Cerebellar nuclear complex (tissue), 1 donor: ENCODE data around the gene BANP.
"Not testable (repeated sequence)": the region's sequence is repeated elsewhere in the genome, so short reads cannot be mapped to it uniquely, and the experiment has no call there.

ENCODE experiments used
- DNase-seq, 2 experiments: peaks; one replicate each; lab custom pipeline; 2025; lab: John Stamatoyannopoulos, UW

Gene BANP

DNA sequence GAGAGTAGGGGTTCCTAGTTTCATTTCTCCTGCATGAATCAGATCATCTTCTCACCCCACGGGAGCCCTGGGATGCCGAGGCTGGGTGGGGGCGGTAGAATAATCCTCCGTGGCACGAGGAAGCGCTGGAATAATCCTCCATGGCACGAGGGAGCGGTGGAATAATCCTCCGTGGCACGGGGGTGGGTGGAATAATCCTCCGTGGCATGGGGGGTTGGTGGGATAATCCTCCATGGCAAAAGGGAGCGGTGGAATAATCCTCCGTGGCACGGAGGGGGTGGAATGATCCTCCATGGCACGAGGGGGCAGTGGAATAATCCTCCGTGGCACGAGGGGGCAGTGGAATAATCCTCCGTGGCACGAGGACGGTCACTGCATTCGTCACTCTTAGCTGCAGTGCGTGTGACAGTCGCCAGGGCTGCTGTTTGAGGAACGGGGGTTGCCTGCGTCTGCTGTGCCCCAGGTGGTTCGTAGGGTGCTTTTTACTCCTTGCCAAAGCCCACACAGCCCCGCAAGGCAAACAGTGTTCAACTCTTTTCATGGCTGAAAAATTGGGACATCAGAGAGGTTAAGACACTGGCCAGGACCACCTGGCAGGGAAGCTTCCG, 152.5 kb downstream of the BANP start:
- no peak for DNase-seq

DNA sequence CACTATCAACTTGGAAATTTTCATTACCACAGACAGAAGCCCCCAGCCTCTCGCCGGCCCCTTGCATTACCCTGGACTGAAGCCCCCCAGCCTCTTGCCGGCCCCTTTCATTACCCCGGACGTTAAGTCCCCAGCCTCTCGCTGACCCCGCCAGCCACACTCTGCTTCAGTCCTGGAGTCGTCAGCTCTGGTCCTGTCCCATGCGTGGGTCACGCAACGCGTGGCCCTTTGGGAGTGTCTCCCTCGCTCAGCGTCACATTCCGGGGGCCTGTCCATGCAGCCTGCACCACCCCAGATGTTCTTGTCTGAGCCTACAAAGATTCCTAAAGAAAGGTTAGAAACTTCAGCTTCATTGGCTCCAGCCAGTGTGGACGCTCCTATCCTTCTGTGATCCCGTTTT, 153.1 kb downstream of the BANP start:
- not testable (repeated sequence) for DNase-seq

- not testable (repeated sequence) for DNase-seq
These were observed 154.4 kb downstream of the BANP start for GRCh38 chr16:88105574-88106140.

DNA sequence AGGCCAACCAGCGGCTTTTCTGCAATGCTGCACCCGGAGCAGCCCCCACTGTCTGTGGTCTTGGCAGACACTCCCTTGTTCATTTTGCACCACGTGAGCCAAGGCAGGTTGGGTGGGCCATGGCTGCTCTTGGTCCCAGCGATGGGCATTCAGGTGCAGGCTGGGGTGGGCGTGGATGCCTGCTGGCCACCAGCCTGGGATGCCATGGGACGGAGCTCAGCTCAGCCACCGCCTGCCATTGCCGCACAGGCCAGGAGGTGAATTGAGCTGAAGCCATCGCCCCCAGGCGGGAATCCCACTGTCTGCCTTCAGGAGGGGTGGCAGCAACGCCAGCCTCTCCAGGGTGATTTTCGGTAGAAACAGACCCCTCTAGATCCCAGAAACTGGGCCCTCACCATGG, 155.3 kb downstream of the BANP start:
- not testable (repeated sequence) for DNase-seq

DNA sequence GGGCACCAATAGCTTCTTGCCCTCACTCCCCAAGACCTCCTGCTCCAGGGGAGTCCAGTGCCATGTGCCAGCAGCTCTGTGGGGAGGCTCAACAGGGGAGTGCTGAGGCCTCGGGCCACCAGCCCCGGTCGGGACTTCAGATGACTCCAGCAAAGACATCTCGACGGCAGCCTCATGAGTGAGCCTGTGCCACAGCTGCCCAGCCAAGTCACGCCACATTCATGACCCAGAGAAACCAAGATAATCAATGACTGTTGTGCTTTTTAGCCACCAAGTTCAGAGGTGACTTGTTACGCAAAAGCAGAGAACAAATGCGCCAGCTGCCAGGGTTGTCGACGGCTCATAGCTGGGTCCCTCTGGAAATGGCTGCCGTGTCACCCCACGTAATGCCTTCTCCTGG, 157.5 kb downstream of the BANP start:
- DNase-seq, result no peak

GRCh38 chr16:88109726-88110621, 158.7 kb downstream of the BANP start:
- not testable (repeated sequence) for DNase-seq

DNA sequence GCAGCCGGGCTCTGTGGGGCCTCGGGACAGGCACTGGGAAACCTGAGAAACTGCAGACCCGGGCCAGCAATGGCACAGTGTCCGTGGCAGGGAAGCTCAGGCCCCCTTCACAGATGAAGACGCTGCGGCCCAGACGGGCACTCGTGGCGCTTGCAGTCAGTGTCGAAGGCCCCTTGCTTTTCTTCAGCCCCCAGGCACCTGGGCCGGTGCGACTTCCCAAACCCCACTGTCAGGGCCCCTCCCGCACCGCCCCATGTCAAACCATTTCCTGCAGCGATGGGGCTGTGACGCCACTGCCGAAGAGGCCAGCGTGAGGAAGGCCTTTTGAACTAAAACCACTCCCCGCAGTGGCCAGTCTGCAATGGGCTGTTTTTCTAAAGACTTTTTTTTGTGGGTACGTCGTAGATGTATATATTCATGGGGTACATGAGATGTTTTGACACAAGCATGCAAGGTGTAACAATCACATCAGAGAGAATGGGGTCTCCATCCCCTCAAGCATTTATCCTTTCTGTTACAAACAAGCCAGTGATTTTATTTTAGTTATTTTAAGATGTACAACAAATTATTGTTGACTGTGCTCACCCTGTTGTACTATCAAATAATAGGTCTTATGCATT, 159.8 kb downstream of the BANP start:
- not testable (repeated sequence) for DNase-seq

DNA sequence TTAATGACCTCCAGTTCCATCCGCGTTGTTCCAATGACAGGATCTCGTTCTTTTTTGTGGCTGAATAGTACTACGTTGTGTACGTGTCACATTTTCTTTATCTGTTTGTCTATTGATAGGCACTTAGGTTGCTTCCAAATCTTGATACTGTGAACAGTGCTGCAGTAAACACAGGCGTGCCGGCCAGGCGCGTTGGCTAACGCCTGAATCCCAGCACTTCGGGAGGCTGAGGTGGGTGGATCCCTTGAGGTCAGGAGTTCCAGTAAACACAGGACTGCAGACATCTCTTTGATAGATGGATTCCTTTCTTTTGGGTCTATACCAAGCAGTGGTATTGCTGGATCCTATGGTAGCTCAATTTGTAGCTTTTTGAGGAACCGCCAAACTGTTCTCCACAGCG, 160.7 kb downstream of the BANP start:
- DNase-seq, result not testable (repeated sequence)

GRCh38 chr16:88113545-88114045, 162.4 kb downstream of the BANP start:
- DNase-seq, result no peak

DNA sequence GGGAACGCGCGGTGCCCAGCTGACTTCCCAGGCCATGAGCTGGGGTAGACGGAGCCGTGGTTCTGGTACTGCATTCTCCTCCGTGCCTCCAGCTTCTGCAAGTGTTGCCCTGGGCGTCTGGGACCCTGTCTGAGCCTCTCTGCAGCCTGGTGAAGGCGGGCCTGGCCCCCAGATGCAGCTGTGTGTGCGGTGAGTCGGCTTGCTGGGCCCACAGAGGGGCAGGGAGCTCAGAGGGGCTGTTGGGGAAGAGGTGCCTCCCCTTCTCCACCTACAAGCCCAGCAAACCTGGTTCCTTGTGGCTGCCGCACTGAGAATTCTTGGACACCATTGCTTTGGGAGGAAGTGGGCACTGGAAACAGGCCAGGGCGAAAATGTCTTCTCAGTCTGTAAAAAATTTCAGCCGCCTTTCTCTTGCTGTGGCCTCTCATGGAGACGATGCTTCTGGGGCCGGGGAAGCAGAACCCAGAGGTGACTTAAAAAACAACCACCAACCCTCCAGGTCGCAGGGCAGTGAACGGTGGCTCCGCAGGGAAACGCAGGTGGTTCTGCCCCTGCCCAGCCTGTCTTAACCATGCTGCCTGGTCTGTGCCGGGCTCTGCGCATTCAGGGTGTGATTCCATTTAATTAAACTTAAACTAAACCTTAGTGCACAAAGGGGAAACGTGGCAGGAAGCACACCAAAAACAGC, 163.5 kb downstream of the BANP start:
- DNase-seq, result not testable (repeated sequence)

- DNase-seq, result no peak
These were observed 164.9 kb downstream of the BANP start for GRCh38 chr16:88116121-88116520.

DNA sequence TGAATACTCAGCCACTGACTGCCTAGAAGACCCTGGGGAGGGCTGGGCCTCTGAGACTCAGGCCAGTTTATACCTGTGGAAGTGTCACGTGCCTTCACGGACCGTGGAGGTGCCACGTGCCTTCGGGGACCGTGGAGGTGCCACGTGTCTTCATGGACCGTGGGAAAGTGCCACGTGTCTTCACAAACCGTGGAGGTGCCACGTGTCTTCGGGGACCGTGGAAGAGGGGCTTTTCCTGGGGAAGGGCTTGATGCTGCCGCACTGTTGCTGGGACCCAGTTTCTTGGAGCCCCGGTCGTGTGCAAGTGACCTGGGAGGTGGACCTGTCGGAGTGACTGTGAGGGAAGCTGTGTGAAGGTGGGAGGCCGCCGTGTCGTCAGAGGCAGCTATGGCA, 166.2 kb downstream of the BANP start:
- no peak for DNase-seq

GRCh38 chr16:88118376-88118775, 167.1 kb downstream of the BANP start:
- no peak for DNase-seq

DNA sequence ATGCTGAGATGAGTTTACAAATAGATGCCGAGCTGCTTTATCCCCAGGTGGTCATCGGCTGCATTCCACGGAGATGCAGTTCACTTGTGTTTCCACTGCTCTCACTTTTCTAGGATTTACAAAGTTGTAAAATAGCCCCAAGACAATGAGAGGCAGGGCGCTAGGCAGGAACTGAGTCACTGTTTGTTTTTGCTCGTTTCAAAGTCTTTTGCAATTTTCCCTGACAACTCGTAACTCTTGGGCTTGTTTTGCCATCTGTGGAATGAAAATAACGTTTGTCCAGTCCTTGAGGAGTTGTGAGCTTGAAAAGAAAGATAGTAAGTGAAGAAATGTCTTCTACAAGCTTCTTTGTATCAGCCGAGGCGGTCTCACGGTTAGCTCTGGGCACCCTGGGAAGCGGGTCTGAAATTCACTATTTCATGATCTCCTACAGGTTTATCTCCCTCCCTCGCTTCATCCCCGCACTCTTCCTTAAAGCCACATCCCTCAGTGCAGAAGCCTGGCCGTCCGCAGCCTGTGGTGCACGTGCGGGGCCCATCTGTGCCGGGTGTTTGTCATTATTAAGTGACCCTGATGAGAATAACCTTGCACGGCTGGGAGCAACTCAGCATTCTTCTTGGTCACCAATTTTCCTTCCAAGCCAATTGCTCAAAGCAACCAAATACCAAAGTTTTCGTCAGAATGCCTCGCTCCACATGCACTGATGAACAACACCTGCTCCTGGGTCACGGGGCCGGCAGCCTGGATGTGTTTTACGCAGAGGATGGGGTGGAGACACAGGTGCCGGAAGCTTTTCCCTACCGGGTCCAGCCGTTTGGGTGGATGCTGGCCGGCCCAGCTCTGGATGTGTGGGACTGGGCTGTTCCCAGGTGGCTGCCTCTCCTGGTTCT, 167.9 kb downstream of the BANP start:
- not testable (repeated sequence) for DNase-seq

- not testable (repeated sequence) for DNase-seq
These were observed 168.9 kb downstream of the BANP start for GRCh38 chr16:88119881-88120751.

- no peak for DNase-seq
These were observed 169.6 kb downstream of the BANP start for GRCh38 chr16:88120812-88121211.

- DNase-seq, result not testable (repeated sequence)
These were observed 170.2 kb downstream of the BANP start for GRCh38 chr16:88121391-88121790.

GRCh38 chr16:88121886-88122580, 170.8 kb downstream of the BANP start:
- no peak for DNase-seq
